Activated CD4-positive, alpha-beta memory T cell treated with anti-CD3 and anti-CD28 coated beads for 36 hours (primary cell): Measurements from ENCODE around the gene TRIM45. TPM values are rescaled to one million over a fixed set of nuclear protein-coding genes. Genes with fewer than 3 reads are reported as not detected.
"Not testable (repeated sequence)": the region's sequence is repeated elsewhere in the genome, so short reads cannot be mapped to it uniquely, and the experiment has no call there.

Experiments
- CTCF ChIA-PET: fragments of 350-600 bp; sonication (Branson Sonifier 250); formaldehyde crosslinking; loops from one replicate; lab custom pipeline; 2021; ENCODE audit warnings: antibody characterized with exemption, inconsistent platforms; lab: Charles Lee
- POLR2A ChIA-PET: fragments of 350-600 bp; sonication (Branson Sonifier 250); formaldehyde crosslinking; loops from one replicate; lab custom pipeline; 2021; ENCODE audit warnings: antibody characterized with exemption; lab: Charles Lee
- DNase-seq: peaks from one replicate; pipeline ENCODE4 v3.0.0-alpha.2; 2020
- H3K27ac Mint-ChIP-seq: one replicate; pipeline ENCODE4 v1.8.0; 2021; ENCODE audit warnings: mixed read lengths
- H3K27me3 Mint-ChIP-seq: one replicate; pipeline ENCODE4 v1.8.0; 2021; ENCODE audit warnings: mixed read lengths
- H3K36me3 Mint-ChIP-seq: one replicate; pipeline ENCODE4 v1.8.0; 2021; ENCODE audit warnings: mixed read lengths
- H3K4me1 Mint-ChIP-seq: one replicate; pipeline ENCODE4 v1.8.0; 2021; ENCODE audit warnings: low read depth, mixed read lengths
- H3K4me3 Mint-ChIP-seq: one replicate; pipeline ENCODE4 v1.8.0; 2021; ENCODE audit warnings: mild to moderate bottlenecking, mixed read lengths
- H3K9me3 Mint-ChIP-seq: one replicate; pipeline ENCODE4 v1.8.0; 2021; ENCODE audit warnings: mixed read lengths
- intact Hi-C: fragments of 100-400 bp; cut with micrococcal nuclease; formaldehyde crosslinking; loops from one replicate; pipeline ENCODE4 v1.15.1; 2023
- total RNA-seq, 2 experiments: library from RNA; stranded (reverse); gene quantifications; one replicate each; pipeline ENCODE4 v1.2.3, GENCODE V29; 2021

TRIM45 gene
- total RNA-seq, 2 experiments from 2014 or later = 0.53 to 0.69 TPM

DNA sequence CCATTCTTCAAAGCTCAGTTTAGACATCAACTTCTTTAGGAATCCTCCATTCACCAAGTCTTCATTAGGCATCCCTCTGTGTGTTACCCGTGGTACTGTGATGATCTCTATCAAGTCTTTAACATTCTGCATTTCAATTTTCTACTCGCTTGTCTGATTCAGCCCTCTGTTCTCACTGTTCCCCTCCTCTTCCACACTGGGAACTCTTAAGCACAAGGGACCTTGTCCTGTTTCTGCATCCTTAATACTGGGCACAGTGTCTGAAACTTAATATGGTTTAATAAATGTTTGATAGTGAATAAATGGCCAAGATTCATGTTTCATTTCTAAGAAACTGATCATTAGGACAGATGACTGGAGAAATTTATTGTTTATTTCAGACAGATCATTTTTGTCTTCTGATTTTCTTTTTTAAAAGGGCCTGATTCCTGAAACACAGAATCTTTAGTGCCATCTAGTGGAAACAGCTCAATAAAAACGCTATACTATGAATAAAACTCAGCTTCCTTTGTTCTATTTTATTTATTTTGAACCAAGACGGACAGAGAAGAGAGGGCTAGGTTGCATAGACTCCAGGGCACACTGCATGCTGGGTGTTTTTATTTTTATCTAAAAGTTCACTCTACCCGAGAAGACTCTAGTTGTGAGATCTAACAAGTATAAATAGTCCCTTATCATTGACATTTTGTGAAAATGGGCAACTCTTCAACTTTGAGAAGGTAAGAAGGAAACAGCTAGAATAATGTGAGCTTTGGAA, 7.0 kb upstream of the TRIM45 start:
- Mint-ChIP-seq H3K27ac (no peak overlapping the region), H3K36me3 (no peaks in the 10 kb centered on the region), H3K4me1 (no peaks in the 10 kb centered on the region), H3K27me3 (peaks cover 10% of the 10 kb centered on the region), H3K4me3 (no peak overlapping the region), H3K9me3 (no peaks in the 10 kb centered on the region)
- intact Hi-C loops = loop anchor here (1.0 to 10.0 kb wide), 4 partner anchors 61 to 626 kb away; partner anchors contain the start of gene MAN1A2
- POLR2A ChIA-PET = interaction anchor here (1.2 kb wide), 1 partner anchor 532 kb away, joined by 3 read pairs; no protein-coding TSS in a partner anchor
- no peak for DNase-seq
- CTCF ChIA-PET = interaction anchor here (0.5 to 4.5 kb wide), 46 partner anchors 9 to 989 kb away, joined by 3 to 150 read pairs (median 4); partner anchors contain the start of gene TTF2

DNA sequence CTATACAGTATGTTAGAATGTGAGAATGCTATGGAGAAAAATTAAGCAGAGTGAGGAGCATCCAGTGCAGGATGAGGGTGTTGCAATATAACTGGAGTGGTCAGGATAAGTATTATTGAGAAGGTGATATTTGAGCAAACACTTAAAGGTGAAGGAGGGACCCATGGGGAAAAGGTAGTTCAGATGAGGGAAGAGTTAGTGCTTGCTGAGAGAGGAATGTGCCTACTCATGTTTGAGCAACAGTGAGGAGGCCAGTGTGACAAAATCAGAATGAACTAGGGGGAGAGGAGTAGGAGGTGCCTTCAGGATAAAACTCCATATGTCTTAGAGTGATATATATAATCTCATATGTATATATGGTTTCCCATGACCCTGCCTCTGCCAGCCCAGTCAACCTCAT, 6.2 kb upstream of the TRIM45 start:
- Mint-ChIP-seq H3K27ac (no peak overlapping the region), H3K4me3 (no peak overlapping the region), H3K9me3 (no peaks in the 10 kb centered on the region), H3K36me3 (no peaks in the 10 kb centered on the region), H3K4me1 (no peaks in the 10 kb centered on the region), H3K27me3 (peaks cover 9% of the 10 kb centered on the region)
- DNase-seq = no peak
- ChIA-PET POLR2A (no interaction called here), CTCF (interaction anchor here (1.0 to 4.5 kb wide), 17 partner anchors 8 to 629 kb away, joined by 3 to 150 read pairs (median 8); partner anchors contain the start of gene TTF2)
- intact Hi-C loops = loop anchor here (1.0 to 10.0 kb wide), 4 partner anchors 60 to 627 kb away; partner anchors contain the start of gene MAN1A2

DNA sequence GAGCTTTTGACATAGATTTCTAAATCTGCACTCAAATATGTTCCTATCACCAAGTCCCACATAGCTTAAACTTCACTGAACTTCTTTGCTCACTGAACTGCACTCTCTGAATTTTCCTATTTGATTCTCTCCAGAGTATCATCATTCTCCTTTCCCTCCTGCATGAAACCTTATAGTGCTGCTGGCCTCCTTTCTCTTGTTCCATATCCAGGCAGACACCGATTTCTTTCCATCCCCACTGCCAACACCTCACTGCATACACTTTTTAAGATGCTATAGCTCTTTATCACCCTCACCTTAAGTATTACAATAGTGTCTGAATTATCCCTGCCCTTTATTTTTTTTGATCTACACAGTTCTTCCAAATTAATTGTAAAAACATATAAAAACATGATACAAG, 3.1 kb upstream of the TRIM45 start:
- CTCF ChIA-PET = interaction anchor here (0.6 to 4.0 kb wide), 4 partner anchors 9 to 158 kb away, joined by 3 to 23 read pairs (median 3); no protein-coding TSS in a partner anchor
- peaks cover 10% of the 10 kb centered on the region for H3K27me3 Mint-ChIP-seq
- no peak overlapping the region for H3K4me3 Mint-ChIP-seq
- H3K4me1 Mint-ChIP-seq = peaks cover 8% of the 10 kb centered on the region
- intact Hi-C loops = loop anchor here (5.0 to 10.0 kb wide), 4 partner anchors 240 to 630 kb away; partner anchors contain the start of genes CD58 and MAN1A2
- H3K9me3 Mint-ChIP-seq = no peaks in the 10 kb centered on the region
- POLR2A ChIA-PET = no interaction called here
- no peak overlapping the region for H3K27ac Mint-ChIP-seq
- no peak for DNase-seq
- no peaks in the 10 kb centered on the region for H3K36me3 Mint-ChIP-seq

DNA sequence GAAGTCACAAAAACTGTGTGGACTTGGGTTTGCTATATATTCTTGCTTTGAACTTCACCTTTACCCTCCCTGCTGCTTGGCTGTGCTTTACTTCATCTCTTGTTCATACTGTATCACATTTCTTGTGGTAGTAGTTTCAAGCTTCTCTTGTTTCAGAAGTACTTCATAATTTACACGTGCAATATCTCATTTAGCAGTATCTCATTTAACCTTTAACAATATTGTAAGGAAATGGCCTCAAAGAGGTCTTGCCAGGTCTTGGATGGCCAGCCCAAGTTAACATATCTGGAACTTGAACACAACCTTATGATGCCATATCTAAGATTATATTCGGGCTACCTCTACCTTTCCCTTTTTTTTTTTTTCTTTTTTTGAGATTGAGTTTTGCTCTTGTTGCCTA, 1.7 kb upstream of the TRIM45 start:
- Mint-ChIP-seq H3K4me3 (no peak overlapping the region), H3K27ac (no peak overlapping the region), H3K4me1 (peaks cover 8% of the 10 kb centered on the region), H3K9me3 (no peaks in the 10 kb centered on the region), H3K27me3 (peaks cover 10% of the 10 kb centered on the region), H3K36me3 (no peaks in the 10 kb centered on the region)
- ChIA-PET POLR2A (no interaction called here), CTCF (interaction anchor here (1.0 to 4.0 kb wide), 5 partner anchors 29 to 533 kb away, joined by 3 to 23 read pairs (median 3); no protein-coding TSS in a partner anchor)
- DNase-seq = no peak
- intact Hi-C loops = loop anchor here (2.0 to 10.0 kb wide), 6 partner anchors 46 to 632 kb away; partner anchors contain the start of genes CD58 and MAN1A2

DNA sequence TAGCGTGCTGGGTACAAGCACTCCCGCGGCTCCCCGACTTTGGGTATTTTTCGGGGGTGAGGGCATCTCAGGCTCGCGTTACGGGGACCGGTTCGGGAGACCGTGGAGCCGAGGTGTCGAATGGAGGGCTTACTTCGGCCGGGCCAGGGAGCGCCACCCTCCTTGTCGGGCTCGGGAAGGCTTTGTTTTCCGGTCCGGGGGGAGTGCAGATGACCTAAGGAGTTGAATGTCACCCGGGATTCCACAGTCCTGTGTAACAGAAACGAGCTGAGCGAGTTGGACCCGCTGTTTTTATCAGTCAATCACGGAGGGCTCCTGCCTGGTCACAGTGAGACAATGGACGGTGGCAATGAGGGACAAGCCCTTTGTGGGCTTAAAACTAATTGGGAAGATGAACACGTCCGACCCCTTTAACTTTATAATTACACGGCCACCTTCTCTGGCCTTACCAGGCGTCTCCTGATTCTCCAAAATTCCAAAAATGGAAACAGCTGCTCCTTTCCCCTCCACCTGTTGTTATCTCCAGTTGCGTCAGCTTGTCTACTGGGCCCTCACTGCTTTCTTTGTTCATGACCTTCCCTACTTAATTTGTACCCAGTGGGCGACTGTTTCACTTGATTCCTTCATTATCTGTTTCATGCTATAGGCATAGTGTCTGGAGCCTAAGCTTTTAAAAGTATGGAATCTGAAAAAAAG, 929 bp upstream of the TRIM45 start:
- intact Hi-C loops = loop anchor here (2.0 to 10.0 kb wide), 6 partner anchors 46 to 632 kb away; partner anchors contain the start of genes CD58 and MAN1A2
- H3K9me3 Mint-ChIP-seq = no peaks in the 10 kb centered on the region
- CTCF ChIA-PET = interaction anchor here (0.7 to 4.0 kb wide), 10 partner anchors 16 to 533 kb away, joined by 3 to 23 read pairs (median 3); no protein-coding TSS in a partner anchor
- peaks cover 8% of the 10 kb centered on the region for H3K4me1 Mint-ChIP-seq
- POLR2A ChIA-PET = no interaction called here
- peaks cover 10% of the 10 kb centered on the region for H3K27me3 Mint-ChIP-seq
- no peak overlapping the region for H3K27ac Mint-ChIP-seq
- no peak for DNase-seq
- H3K4me3 Mint-ChIP-seq = peak overlapping the region; percentile 72
- no peaks in the 10 kb centered on the region for H3K36me3 Mint-ChIP-seq

DNA sequence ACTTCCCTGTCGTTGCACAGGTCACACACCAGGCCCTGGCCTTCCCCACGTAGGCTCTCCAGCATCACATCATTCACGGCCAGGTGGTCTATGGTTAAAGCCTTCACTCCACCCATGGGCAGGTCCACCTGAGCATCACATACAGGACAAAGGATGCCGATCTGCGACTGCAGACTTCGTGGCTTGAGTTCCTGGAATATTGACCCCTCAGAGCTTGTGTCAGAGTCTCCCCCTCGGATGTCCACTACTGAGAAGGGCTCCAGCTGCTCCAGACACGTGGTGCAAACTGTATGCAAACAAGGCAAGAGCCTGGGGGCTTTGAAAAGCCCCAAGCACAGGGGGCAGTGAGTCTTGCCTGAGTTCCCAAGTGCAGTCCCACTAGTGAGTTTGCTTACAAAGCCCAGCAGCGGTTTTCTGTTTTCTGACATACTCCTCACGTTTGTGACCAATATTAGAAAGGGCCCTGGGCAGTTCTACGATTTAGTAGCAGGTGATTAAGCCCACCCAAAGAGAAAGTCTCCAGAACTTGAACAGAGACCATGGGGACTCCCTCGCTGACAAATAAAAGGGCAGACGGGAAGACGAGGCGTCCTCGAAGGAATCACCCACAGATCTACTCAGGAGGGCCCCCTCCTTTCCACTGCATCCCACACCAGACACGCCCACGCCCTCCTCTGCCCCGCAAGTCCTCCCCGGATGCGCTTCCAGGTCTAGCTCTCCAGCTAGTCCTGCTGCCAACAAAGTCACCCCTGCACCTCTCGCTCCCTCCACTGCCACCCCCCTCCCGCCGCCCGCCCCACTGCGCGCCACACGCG, 568 bp downstream of the TRIM45 start:
- intact Hi-C loops = loop anchor here (5.0 to 10.0 kb wide), 4 partner anchors 244 to 634 kb away; partner anchors contain the start of genes CD58 and MAN1A2
- DNase-seq = no peak
- Mint-ChIP-seq H3K9me3 (no peaks in the 10 kb centered on the region), H3K27ac (no peak overlapping the region), H3K27me3 (peaks cover 4% of the 10 kb centered on the region), H3K36me3 (no peaks in the 10 kb centered on the region), H3K4me3 (peak overlapping the region; percentile 72), H3K4me1 (peaks cover 8% of the 10 kb centered on the region)
- ChIA-PET POLR2A (interaction anchor here (0.6 kb wide), 1 partner anchor 642 kb away, joined by 3 read pairs; no protein-coding TSS in a partner anchor), CTCF (interaction anchor here (1.3 to 2.6 kb wide), 3 partner anchors 8 to 53 kb away, joined by 3 to 21 read pairs (median 8); no protein-coding TSS in a partner anchor)

DNA sequence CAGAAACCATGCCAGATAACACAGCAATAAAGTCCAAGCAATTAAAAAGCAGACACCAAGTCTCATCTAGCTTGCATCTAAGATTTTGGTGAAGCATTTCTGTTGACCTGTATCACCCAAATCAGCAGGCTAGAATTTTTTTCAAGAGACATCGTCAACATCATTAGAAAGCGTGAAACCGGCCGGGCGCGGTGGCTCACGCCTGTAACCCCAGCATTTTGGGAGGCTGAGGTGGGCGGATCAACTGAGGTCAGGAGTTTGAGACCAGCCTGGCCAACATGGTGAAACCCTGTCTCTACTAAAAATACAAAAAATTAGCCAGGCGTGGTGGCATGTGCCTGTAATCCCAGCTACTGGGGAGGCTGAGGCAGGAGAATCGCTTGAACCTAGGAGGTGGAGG, 2.4 kb downstream of the TRIM45 start:
- intact Hi-C loops, H3K27ac Mint-ChIP-seq, DNase-seq, H3K4me3 Mint-ChIP-seq, H3K36me3 Mint-ChIP-seq, H3K4me1 Mint-ChIP-seq, H3K27me3 Mint-ChIP-seq, POLR2A ChIA-PET, H3K9me3 Mint-ChIP-seq: not testable (repeated sequence)
- CTCF ChIA-PET = interaction anchor here (1.2 to 2.6 kb wide), 3 partner anchors 10 to 51 kb away, joined by 4 to 21 read pairs (median 8); no protein-coding TSS in a partner anchor

DNA sequence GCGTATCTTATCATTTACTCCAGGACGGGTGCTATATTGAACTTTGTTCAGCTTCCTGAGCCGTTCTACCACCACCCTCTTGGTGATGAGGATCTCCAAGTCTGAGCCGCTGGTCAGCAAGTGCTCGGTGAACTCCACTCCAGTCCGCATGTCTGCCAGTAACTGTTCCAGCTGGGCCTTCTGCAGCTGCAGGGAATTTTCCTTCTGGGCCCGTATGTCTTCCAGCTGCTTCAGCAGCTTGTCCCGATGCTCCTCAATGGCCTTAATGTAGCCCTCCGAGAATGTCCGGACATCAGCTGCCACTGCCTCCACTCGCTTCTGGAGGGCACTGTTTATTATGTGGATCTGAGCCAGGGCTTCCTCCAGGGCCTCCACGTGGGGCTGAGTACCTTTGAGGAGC, 3.4 kb downstream of the TRIM45 start:
- no peaks in the 10 kb centered on the region for H3K36me3 Mint-ChIP-seq
- ChIA-PET CTCF (no interaction called here), POLR2A (no interaction called here)
- H3K4me3 Mint-ChIP-seq = no peak overlapping the region
- peaks cover 9% of the 10 kb centered on the region for H3K4me1 Mint-ChIP-seq
- intact Hi-C loops = no loop called here
- no peak for DNase-seq
- no peak overlapping the region for H3K27ac Mint-ChIP-seq
- no peaks in the 10 kb centered on the region for H3K9me3 Mint-ChIP-seq
- H3K27me3 Mint-ChIP-seq = peaks cover 3% of the 10 kb centered on the region

DNA sequence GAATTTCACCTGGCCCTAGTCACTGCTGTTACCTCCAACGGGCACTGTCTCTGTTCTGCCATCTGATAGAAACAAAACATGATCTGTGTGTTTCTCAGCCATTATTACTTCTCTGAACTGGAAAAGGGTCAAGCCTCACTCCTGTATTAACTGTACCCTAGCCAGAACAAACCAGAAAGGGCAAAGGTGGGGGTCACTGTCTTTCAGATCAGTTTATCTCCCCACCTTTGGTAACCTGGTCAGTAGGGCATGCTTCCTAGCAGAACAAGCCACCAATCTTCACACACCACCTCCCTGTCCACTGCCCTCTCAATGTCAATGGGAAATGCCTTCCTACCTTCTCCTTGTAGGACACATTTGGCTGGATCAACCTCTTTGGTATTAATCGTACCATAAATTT, 3.9 kb downstream of the TRIM45 start:
- CTCF ChIA-PET = no interaction called here

DNA sequence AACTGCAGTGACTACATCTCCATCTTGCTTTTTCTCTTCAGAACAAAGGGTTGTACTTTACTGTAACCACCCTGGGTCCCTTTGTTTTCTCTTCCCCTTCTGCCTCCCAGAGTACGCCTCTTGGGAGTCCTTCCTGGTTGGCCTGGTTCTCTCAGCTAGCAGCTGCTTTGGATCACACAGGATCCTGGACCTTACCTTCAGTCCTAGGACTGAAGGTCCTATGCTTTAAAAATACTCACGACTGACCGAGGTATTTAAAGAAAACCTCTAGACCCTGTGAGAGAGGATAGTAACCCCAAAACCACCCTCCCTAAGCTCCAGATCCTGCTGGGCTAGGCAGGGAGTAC, 4.8 kb downstream of the TRIM45 start:
- Mint-ChIP-seq H3K27ac (no peak overlapping the region), H3K9me3 (no peaks in the 10 kb centered on the region), H3K4me3 (no peak overlapping the region), H3K4me1 (peaks cover 9% of the 10 kb centered on the region), H3K27me3 (no peaks in the 10 kb centered on the region), H3K36me3 (no peaks in the 10 kb centered on the region)
- intact Hi-C loops = no loop called here
- POLR2A ChIA-PET = no interaction called here
- DNase-seq = no peak
- CTCF ChIA-PET = interaction anchor here (2.8 kb wide), 1 partner anchor 12 kb away, joined by 17 read pairs; no protein-coding TSS in a partner anchor

More for the DNA sequence above, 3.9 kb downstream of the TRIM45 start:
- H3K36me3 Mint-ChIP-seq = no peaks in the 10 kb centered on the region
- no peak overlapping the region for H3K27ac Mint-ChIP-seq
- no peaks in the 10 kb centered on the region for H3K9me3 Mint-ChIP-seq
- POLR2A ChIA-PET = no interaction called here
- no peak for DNase-seq
- peaks cover 9% of the 10 kb centered on the region for H3K4me1 Mint-ChIP-seq
- intact Hi-C loops = no loop called here
- H3K27me3 Mint-ChIP-seq = peaks cover 1% of the 10 kb centered on the region
- no peak overlapping the region for H3K4me3 Mint-ChIP-seq
